Activated CD8-positive, alpha-beta memory T cell treated with anti-CD3 and anti-CD28 coated beads, Interleukin-2, amount 50 U/mL, for 24 hours (primary cell): Measurements from ENCODE around the gene NIN.
"Not testable (repeated sequence)": the region's sequence is repeated elsewhere in the genome, so short reads cannot be mapped to it uniquely, and the experiment has no call there.

Source experiments
- DNase-seq: peaks from one replicate; pipeline ENCODE4 v3.0.0-alpha.2; 2020; ENCODE audit errors: extremely low read depth

The NIN gene

GRCh38 chr14:50717811-50718210 is 113.2 kb downstream of the NIN start:
- DNase-seq = no peak

GRCh38 chr14:50714450-50715073 is 116.4 kb downstream of the NIN start:
- no peak for DNase-seq

DNA sequence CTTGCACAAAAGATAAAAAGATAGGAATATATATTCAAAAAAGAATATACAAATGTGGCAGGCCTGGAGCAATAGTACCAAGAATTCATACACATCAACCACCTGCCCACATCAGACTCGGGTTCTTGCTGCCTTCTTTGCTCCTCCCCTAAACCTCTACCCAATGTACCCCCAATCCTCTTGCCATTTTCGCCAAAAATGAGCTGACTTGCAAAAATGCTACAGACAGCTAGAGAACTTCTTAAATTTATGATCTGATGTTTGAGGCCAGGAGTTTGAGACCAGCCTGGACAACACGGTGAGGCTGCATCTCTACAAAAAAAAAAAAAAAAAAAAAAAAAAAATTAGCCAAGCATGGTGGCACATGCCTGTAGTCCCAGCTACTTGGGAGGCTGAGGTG is 119.9 kb downstream of the NIN start:
- DNase-seq = no peak

DNA sequence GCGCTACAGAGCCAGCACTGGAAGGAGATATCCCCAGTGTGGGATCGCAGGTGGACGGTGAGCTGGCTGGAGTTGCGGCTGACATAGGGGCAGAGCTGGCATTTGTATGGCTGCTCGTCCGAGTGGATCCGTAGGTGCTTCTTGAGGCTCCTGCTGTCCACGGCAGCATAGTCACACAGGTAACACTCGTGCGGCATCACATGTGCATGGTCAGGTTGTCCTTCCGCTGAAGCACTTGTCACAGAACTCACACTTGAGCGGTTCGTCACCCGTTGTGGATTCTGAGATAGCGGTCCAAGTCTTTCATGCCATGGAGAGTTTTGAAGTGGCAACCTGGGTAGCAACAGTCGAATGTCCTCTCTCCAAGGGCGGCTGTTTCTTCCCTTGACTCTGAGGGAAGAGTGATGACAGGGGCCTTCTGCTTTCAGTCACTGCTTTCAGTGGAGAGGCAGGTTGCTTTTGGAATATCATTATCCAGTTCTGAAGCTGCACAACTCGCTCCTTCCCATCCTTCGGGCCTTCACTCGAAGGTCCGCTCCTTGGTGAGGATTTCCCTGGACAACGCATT is 125.9 kb downstream of the NIN start:
- no peak for DNase-seq

DNA sequence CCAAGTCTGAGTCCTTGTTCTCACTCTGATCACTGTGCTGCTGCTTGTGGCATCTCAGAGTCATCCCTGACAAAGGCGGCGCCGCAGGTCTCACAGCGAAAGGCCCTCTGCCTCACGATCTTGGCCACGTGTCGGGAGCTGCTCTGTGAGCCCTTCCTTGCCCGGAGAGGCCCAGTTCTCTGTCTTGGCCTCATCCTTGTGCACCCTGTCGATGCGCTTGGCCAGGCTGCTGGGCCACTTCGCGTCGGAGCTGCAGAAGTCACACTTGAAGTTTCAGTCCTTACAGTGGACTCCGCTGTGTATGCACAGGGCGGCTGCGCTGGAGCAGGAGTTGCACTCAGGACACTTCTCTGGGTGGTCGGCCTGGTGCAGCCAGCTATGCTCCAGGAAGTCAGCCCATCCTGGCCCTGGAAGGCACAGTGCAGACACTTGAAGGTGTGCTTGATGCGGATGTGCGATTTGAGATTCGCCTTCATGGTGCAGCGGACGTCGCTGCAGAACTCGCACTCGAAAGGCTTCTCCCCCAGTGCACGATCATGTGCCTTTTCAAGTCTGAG is 126.4 kb downstream of the NIN start:
- DNase-seq = no peak

DNA sequence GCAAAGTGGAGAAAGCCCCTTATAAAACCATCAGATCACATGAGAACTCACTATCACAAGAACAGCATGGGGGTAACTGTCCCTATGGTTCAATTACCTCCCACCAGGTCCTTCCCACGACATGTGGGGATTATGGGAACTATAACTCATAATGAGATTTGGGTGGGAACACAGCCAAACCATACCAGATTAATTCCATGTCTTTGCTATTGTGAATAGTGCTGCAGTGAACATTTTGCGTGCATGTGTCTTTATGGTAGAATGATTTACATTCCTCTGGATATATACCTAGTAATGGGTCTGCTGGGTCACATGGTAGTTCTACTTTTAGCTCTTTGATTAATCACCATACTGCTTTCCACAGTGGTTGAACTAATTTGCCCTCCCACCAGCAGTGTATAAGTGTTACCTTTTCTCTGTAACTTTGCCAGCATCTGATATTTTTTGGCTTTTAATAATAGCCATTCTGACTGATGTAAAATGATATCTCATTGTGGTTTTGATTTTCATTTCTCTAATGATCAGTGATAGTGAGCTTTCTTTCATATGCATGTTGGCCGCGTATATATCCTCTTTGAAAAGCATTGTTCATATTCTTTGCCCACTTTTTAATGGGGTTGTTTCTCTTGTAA is 133.2 kb downstream of the NIN start:
- DNase-seq = no peak

GRCh38 chr14:50694260-50694659 is 136.7 kb downstream of the NIN start:
- DNase-seq = not testable (repeated sequence)

DNA sequence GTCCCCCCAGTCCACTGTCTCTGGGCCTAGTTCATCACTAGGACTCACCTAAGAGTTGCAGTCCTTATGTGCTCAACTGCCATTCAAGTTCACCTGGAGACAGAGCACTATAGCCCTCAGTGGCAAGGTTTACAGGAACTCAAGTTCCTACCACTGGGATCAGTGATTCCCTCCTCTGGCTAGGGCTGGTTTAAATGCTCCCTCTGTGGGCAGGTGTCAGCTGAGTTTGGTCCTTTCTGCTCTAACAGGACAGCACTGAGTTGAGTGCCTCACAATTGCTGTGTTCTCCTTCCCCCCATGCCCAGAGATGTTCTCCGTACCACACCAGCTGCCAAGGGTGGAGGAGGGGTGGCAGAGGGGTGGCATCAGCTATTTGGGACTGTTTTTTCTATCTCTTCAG is 142.1 kb downstream of the NIN start:
- no peak for DNase-seq

DNA sequence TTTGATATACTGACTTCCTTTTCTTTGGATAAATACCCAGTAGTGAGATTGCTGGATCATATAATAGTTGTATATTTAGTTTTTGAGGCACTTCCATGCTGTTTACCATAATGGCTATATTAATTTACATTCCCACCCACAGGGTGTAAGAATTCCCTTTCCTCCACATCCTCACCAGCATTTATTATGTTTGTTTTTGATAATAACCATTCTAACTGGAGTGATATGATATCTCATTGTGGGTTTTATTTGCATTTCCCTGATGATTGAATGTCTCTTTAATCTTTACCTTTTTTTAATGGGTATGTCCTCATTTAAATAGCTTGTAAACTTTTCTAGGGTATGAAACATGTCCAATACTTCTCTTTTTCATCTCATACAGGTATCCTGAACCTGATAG is 151.3 kb downstream of the NIN start:
- DNase-seq = no peak

GRCh38 chr14:50678163-50678562 is 152.8 kb downstream of the NIN start:
- no peak for DNase-seq

- no peak for DNase-seq
These were observed 153.4 kb downstream of the NIN start for GRCh38 chr14:50677527-50678063.

DNA sequence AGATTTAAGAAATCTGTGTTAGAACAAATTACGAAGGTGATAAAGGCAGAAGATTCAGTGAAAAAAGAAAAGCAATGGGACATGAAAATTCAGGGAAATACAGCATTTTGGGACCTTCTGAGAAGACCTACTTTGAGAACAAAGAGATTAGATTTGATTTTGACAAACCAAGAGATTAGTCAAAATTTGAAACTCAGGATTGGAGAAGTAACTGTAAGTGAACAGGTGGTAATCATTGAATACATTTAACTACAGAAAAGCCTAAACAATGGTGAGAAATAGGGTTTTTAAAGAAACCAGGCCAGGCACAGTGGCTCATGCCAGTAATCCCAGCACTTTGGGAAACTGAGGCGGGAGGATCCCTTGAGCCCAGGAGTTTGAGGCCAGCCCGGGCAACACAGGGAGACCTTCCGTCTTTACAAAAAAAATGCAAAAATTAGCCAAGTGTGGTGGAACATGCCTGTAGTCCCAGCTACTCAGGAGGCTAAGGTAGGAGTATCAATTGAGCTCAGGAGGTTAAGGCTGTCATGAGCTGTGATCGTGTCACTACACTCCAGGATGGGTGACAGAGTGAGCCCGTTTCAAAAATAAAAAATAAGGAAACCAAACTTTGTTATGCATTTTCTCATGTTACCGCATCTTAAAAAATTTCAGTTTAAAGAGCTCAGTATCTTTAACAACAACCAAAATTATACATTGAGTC is 154.0 kb downstream of the NIN start:
- no peak for DNase-seq

GRCh38 chr14:50675597-50675996 is 155.4 kb downstream of the NIN start:
- no peak for DNase-seq

GRCh38 chr14:50670866-50671256 is 160.1 kb downstream of the NIN start:
- no peak for DNase-seq

- DNase-seq = no peak
These were observed 160.6 kb downstream of the NIN start for GRCh38 chr14:50670196-50670865.
